GM06990 (cell line): Measurements from ENCODE around the gene MLF1.

Source experiments
- DNase-seq: peaks from one replicate; pipeline ENCODE4 v3.0.0-alpha.2; 2011; ENCODE audit not compliant: insufficient read length; ENCODE audit errors: extremely low read depth
- H3K27me3 ChIP-seq: replicated peaks from 2 replicates; pipeline ENCODE4 v1.6.0; 2011; ENCODE audit warnings: low read length; ENCODE audit not compliant: control insufficient read depth, insufficient read depth
- H3K36me3 ChIP-seq: 2 replicates; pipeline ENCODE4 v1.5.1; 2011; ENCODE audit warnings: low read length; ENCODE audit not compliant: control insufficient read depth, insufficient read depth
- H3K4me3 ChIP-seq: replicated peaks from 2 replicates; pipeline ENCODE4 v1.5.1; 2011; ENCODE audit warnings: low read depth, mild to moderate bottlenecking, control low read depth, low read length
- CTCF ChIP-seq: IDR thresholded peaks from 2 replicates; pipeline ENCODE4 v1.5.1; 2011; ENCODE audit warnings: low read length, control low read depth, mild to moderate bottlenecking, inconsistent platforms; ENCODE audit not compliant: insufficient read depth, poor library complexity, severe bottlenecking

Gene MLF1

GRCh38 chr3:158640646-158641045 is 69.7 kb downstream of the MLF1 start:
- no peaks in the 10 kb centered on the region for H3K27me3 ChIP-seq
- TF ChIP-seq CTCF: no peak
- DNase-seq: no peak

GRCh38 chr3:158642005-158642404 is 71.0 kb downstream of the MLF1 start:
- Histone ChIP-seq H3K4me3 (no peak overlapping the region), H3K27me3 (no peaks in the 10 kb centered on the region), H3K36me3 (no peaks in the 10 kb centered on the region; the same call in 1 of the 2 replicates)
- TF ChIP-seq CTCF: no peak
- no peak for DNase-seq

More at GRCh38 chr3:158640646-158641045, 69.7 kb downstream of the MLF1 start:
- Histone ChIP-seq H3K4me3 (no peak overlapping the region), H3K36me3 (no peaks in the 10 kb centered on the region)

- Histone ChIP-seq H3K27me3 (no peaks in the 10 kb centered on the region), H3K36me3 (no peaks in the 10 kb centered on the region; the same call in 1 of the 2 replicates), H3K4me3 (no peak overlapping the region)
- TF ChIP-seq CTCF: no peak
- no peak for DNase-seq
Observed at GRCh38 chr3:158642474-158643210, 71.6 kb downstream of the MLF1 start.

- H3K27me3 ChIP-seq: no peaks in the 10 kb centered on the region
- peak; percentile 98 for TF ChIP-seq CTCF
- no peaks in the 10 kb centered on the region; the same call in 1 of the 2 replicates for H3K36me3 ChIP-seq
Observed at GRCh38 chr3:158644345-158644908, 73.4 kb downstream of the MLF1 start, which contains the start of gene GFM1. Gene GFM1, plus strand, starts transcription at chr3:158644527. Its CDS starts 108 bp downstream, at chr3:158644635.

GRCh38 chr3:158649791-158650190 is 78.8 kb downstream of the MLF1 start:
- H3K4me3 ChIP-seq: no peak overlapping the region
- no peaks in the 10 kb centered on the region for H3K27me3 ChIP-seq
- TF ChIP-seq CTCF: no peak
- DNase-seq: no peak
- no peaks in the 10 kb centered on the region; the same call in 1 of the 2 replicates for H3K36me3 ChIP-seq

More at GRCh38 chr3:158644345-158644908, 73.4 kb downstream of the MLF1 start, which contains the start of gene GFM1:
- peak; percentile 89 for DNase-seq
- H3K4me3 ChIP-seq: peak within 1 kb of the TSS; percentile 97
